Measurements from ENCODE around the gene FBXL7.

FBXL7 gene

GRCh38 chr5:15522187-15522520, 22.2 kb downstream of the FBXL7 start:
- no peak overlapping the region for H3K4me3 ChIP-seq (ENCODE audit: low read depth, low read length, poor library complexity, severe bottlenecking)

GRCh38 chr5:15524712-15525111, 24.7 kb downstream of the FBXL7 start:
- H3K27me3 ChIP-seq (ENCODE audit: insufficient read depth, low read length): 0 out of 2 replicates have a peak, but pooled peaks cover 3% of the 10 kb centered on the region
- H4K20me1 ChIP-seq (ENCODE audit: insufficient read depth, low read length): no peaks in the 10 kb centered on the region
- no peaks in the 10 kb centered on the region for H3K9me3 ChIP-seq (ENCODE audit: low read length)
- H3K4me3 ChIP-seq (ENCODE audit: low read depth, low read length, poor library complexity, severe bottlenecking): no peak overlapping the region
- H3K9me2 ChIP-seq (ENCODE audit: low read depth, low read length): no peaks in the 10 kb centered on the region
- no peak overlapping the region for H2AFZ ChIP-seq (ENCODE audit: low read length)
- no peaks in the 10 kb centered on the region for H3K4me1 ChIP-seq (ENCODE audit: insufficient read depth, low read length, severe bottlenecking)
- H3K9ac ChIP-seq (ENCODE audit: low read length): no peak overlapping the region
- H3K4me2 ChIP-seq (ENCODE audit: low read length): no peak overlapping the region
- H3K79me2 ChIP-seq (ENCODE audit: insufficient read depth, low read length): no peaks in the 10 kb centered on the region
- H3F3A ChIP-seq (ENCODE audit: insufficient read depth, low read length): no peaks in the 10 kb centered on the region
- no peak overlapping the region for H3K27ac ChIP-seq (ENCODE audit: low read depth, low read length, poor library complexity, severe bottlenecking)
- TF ChIP-seq CTCF (IDR thresholded peaks at IDR 0.05; ENCODE audit: low read length) (no peak), EZH2 (IDR thresholded peaks at IDR 0.05; ENCODE audit: borderline replicate concordance, low read length) (no peak)
- no peaks in the 10 kb centered on the region for H3K36me3 ChIP-seq (ENCODE audit: insufficient read depth, low read length)

More at GRCh38 chr5:15522187-15522520, 22.2 kb downstream of the FBXL7 start:
- no peaks in the 10 kb centered on the region for H3K79me2 ChIP-seq (ENCODE audit: insufficient read depth, low read length)
- no peaks in the 10 kb centered on the region for H3K4me1 ChIP-seq (ENCODE audit: insufficient read depth, low read length, severe bottlenecking)
- H3K9me3 ChIP-seq (ENCODE audit: low read length): no peaks in the 10 kb centered on the region
- H3K9ac ChIP-seq (ENCODE audit: low read length): no peak overlapping the region
- H4K20me1 ChIP-seq (ENCODE audit: insufficient read depth, low read length): no peaks in the 10 kb centered on the region
- H3K36me3 ChIP-seq (ENCODE audit: insufficient read depth, low read length): no peaks in the 10 kb centered on the region
- H3K9me2 ChIP-seq (ENCODE audit: low read depth, low read length): no peaks in the 10 kb centered on the region
- no peak overlapping the region for H3K4me2 ChIP-seq (ENCODE audit: low read length)
- H3K27me3 ChIP-seq (ENCODE audit: insufficient read depth, low read length): 0 out of 2 replicates have a peak, but pooled peaks cover 3% of the 10 kb centered on the region
- no peak for TF ChIP-seq CTCF (IDR thresholded peaks at IDR 0.05; ENCODE audit: low read length)
- TF ChIP-seq EZH2 (IDR thresholded peaks at IDR 0.05; ENCODE audit: borderline replicate concordance, low read length): no peak
- H3F3A ChIP-seq (ENCODE audit: insufficient read depth, low read length): no peaks in the 10 kb centered on the region
- no peak overlapping the region for H2AFZ ChIP-seq (ENCODE audit: low read length)
- H3K27ac ChIP-seq (ENCODE audit: low read depth, low read length, poor library complexity, severe bottlenecking): no peak overlapping the region

DNA sequence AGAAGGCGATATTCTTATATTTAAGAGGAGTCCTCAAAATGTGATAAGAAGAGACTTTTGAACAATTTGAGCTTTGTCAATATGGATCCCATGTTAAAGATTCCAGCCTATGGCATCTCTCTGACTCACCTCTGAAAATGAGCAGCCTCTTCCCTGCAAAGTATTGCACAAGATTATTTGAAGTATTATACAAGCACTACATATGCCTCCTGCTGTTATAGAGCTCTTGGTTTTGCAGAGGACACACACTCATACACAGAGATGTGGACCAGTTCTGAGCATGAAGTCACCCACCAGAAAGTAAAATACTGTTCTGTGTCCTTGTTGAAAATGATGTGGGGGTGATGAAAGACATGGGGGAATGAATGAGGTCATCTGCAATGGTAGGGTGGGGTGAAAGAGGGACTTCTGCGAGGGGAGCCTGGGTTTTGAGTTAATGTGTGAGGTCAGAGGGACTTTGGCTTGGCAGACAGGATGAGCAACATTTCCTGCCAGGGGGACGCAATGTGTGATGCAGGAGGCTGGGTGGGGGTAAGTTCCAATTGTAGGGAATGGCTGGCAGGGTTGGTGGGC, 25.8 kb downstream of the FBXL7 start:
- H3K9me3 ChIP-seq (ENCODE audit: low read length): no peaks in the 10 kb centered on the region
- no peaks in the 10 kb centered on the region for H3K79me2 ChIP-seq (ENCODE audit: insufficient read depth, low read length)
- H3F3A ChIP-seq (ENCODE audit: insufficient read depth, low read length): no peaks in the 10 kb centered on the region
- no peak overlapping the region for H3K9ac ChIP-seq (ENCODE audit: low read length)
- no peak for TF ChIP-seq EZH2 (IDR thresholded peaks at IDR 0.05; ENCODE audit: borderline replicate concordance, low read length)
- no peak for TF ChIP-seq CTCF (IDR thresholded peaks at IDR 0.05; ENCODE audit: low read length)
- no peaks in the 10 kb centered on the region for H3K9me2 ChIP-seq (ENCODE audit: low read depth, low read length)
- H2AFZ ChIP-seq (ENCODE audit: low read length): no peak overlapping the region
- H3K36me3 ChIP-seq (ENCODE audit: insufficient read depth, low read length): no peaks in the 10 kb centered on the region
- no peak overlapping the region for H3K27ac ChIP-seq (ENCODE audit: low read depth, low read length, poor library complexity, severe bottlenecking)
- H3K4me3 ChIP-seq (ENCODE audit: low read depth, low read length, poor library complexity, severe bottlenecking): no peak overlapping the region
- no peak overlapping the region for H3K4me2 ChIP-seq (ENCODE audit: low read length)
- no peaks in the 10 kb centered on the region for H4K20me1 ChIP-seq (ENCODE audit: insufficient read depth, low read length)
- 0 out of 2 replicates have a peak, but pooled peaks cover 3% of the 10 kb centered on the region for H3K27me3 ChIP-seq (ENCODE audit: insufficient read depth, low read length)
- H3K4me1 ChIP-seq (ENCODE audit: insufficient read depth, low read length, severe bottlenecking): no peaks in the 10 kb centered on the region
